GM23338 (cell line): ENCODE results near the gene C1QTNF5. TPM values are rescaled to one million over a fixed set of nuclear protein-coding genes. Genes with fewer than 3 reads are reported as not detected.
A peak's percentile ranks its signal among the peaks of the same experiment; 100 is the strongest.

Experiments used
- ATAC-seq: fragments of 200-7000 bp; cut with Tn5 transposase; 3 replicates; pipeline ENCODE4 v1.9.1; 2020
- DNase-seq: peaks from one replicate; pipeline ENCODE4 v3.0.0-alpha.2; 2015; ENCODE audit warnings: low spot score
- H2AFZ ChIP-seq: fragments of 200-600 bp; sonication (generic); 2 replicates; pipeline ENCODE4 v1.8.0; 2016; ENCODE audit warnings: antibody characterized with exemption, mild to moderate bottlenecking, moderate library complexity
- H3F3A ChIP-seq: fragments of 200-600 bp; sonication (generic); replicated peaks from 2 replicates; pipeline ENCODE4 v1.8.0; 2017; ENCODE audit warnings: antibody characterized with exemption, mixed run types, low read depth
- H3K27ac ChIP-seq: fragments of 200-600 bp; sonication (generic); 2 replicates; pipeline ENCODE4 v1.6.1; 2016; ENCODE audit warnings: low read depth
- H3K27me3 ChIP-seq: fragments of 200-600 bp; sonication (generic); 2 replicates; pipeline ENCODE4 v1.8.0; 2016; ENCODE audit warnings: mild to moderate bottlenecking, mixed run types, moderate library complexity; ENCODE audit not compliant: insufficient read depth
- H3K36me3 ChIP-seq: fragments of 200-600 bp; sonication (generic); 2 replicates; pipeline ENCODE4 v1.8.0; 2016; ENCODE audit warnings: mild to moderate bottlenecking; ENCODE audit not compliant: insufficient read depth
- H3K4me1 ChIP-seq: fragments of 200-600 bp; sonication (generic); 2 replicates; pipeline ENCODE4 v1.8.0; 2016; ENCODE audit warnings: mild to moderate bottlenecking, moderate library complexity; ENCODE audit not compliant: insufficient read depth
- H3K4me2 ChIP-seq: fragments of 200-600 bp; sonication (generic); 2 replicates; pipeline ENCODE4 v1.7.1; 2017; ENCODE audit warnings: mixed run types
- H3K4me3 ChIP-seq: fragments of 200-600 bp; sonication (generic); 2 replicates; pipeline ENCODE4 v1.6.1; 2016; ENCODE audit warnings: mixed run types
- H3K79me2 ChIP-seq: fragments of 200-600 bp; sonication (generic); replicated peaks from 2 replicates; pipeline ENCODE4 v1.8.0; 2017; ENCODE audit warnings: mild to moderate bottlenecking; ENCODE audit not compliant: insufficient read depth
- H3K9me2 ChIP-seq: fragments of 200-600 bp; sonication (generic); 2 replicates; pipeline ENCODE4 v1.8.0; 2017; ENCODE audit not compliant: insufficient read depth
- H4K20me1 ChIP-seq: fragments of 200-600 bp; sonication (generic); replicated peaks from 2 replicates; pipeline ENCODE4 v1.8.0; 2017; ENCODE audit warnings: mild to moderate bottlenecking; ENCODE audit not compliant: insufficient read depth
- H3K27ac Mint-ChIP-seq: 2 replicates; pipeline ENCODE4 v1.8.0; 2020; ENCODE audit warnings: inconsistent platforms, mild to moderate bottlenecking, moderate library complexity, mixed read lengths
- H3K27me3 Mint-ChIP-seq: 3 replicates; pipeline ENCODE4 v1.8.0; 2022; ENCODE audit warnings: low read depth, mild to moderate bottlenecking, moderate library complexity, mixed read lengths, inconsistent platforms; ENCODE audit not compliant: insufficient read depth, poor library complexity
- H3K36me3 Mint-ChIP-seq: 3 replicates; pipeline ENCODE4 v1.8.0; 2021; ENCODE audit warnings: low read depth, mild to moderate bottlenecking, inconsistent platforms, moderate library complexity, mixed read lengths
- H3K4me1 Mint-ChIP-seq: 3 replicates; pipeline ENCODE4 v1.8.0; 2020; ENCODE audit warnings: mild to moderate bottlenecking, inconsistent platforms, mixed read lengths
- H3K4me3 Mint-ChIP-seq: 3 replicates; pipeline ENCODE4 v1.8.0; 2021; ENCODE audit warnings: moderate library complexity, mild to moderate bottlenecking, inconsistent platforms, mixed read lengths
- H3K9me3 Mint-ChIP-seq: 3 replicates; pipeline ENCODE4 v1.8.0; 2020; ENCODE audit warnings: moderate library complexity, mild to moderate bottlenecking, inconsistent platforms, mixed read lengths
- CREB1 ChIP-seq: fragments of 250-450 bp; sonication (Bioruptor Pico); IDR thresholded peaks from 2 replicates; pipeline ENCODE4 v1.5.0; 2020; ENCODE audit warnings: low read depth, mild to moderate bottlenecking, moderate library complexity
- ETS1 ChIP-seq: IDR thresholded peaks from 2 replicates; pipeline ENCODE4 v1.6.1; 2016; ENCODE audit warnings: antibody characterized with exemption
- EZH2 ChIP-seq: fragments of 200-600 bp; sonication (generic); IDR thresholded peaks from one replicate; pipeline ENCODE4 v1.8.0; 2017; ENCODE audit warnings: antibody characterized with exemption, mild to moderate bottlenecking, low read depth; ENCODE audit not compliant: unreplicated experiment
- JUNB ChIP-seq: IDR thresholded peaks from one replicate; pipeline ENCODE4 v1.6.1; 2016; ENCODE audit warnings: antibody characterized with exemption; ENCODE audit not compliant: unreplicated experiment
- NANOG ChIP-seq: IDR thresholded peaks from 2 replicates; pipeline ENCODE4 v1.6.1; 2016; ENCODE audit warnings: antibody characterized with exemption, borderline replicate concordance
- POLR2AphosphoS5 ChIP-seq: IDR thresholded peaks from 2 replicates; pipeline ENCODE4 v1.6.1; 2016; ENCODE audit warnings: antibody characterized with exemption, low read depth
- STAT1 ChIP-seq: IDR thresholded peaks from one replicate; pipeline ENCODE4 v1.6.1; 2016; ENCODE audit warnings: antibody characterized with exemption; ENCODE audit not compliant: unreplicated experiment
- ZNF114 ChIP-seq: fragments of 250-450 bp; sonication (Bioruptor Pico); IDR thresholded peaks from 2 replicates; pipeline ENCODE4 v1.5.0; 2020; ENCODE audit warnings: mild to moderate bottlenecking, moderate library complexity
- ZNF331 ChIP-seq: fragments of 250-450 bp; sonication (Bioruptor Pico); IDR thresholded peaks from 2 replicates; pipeline ENCODE4 v1.5.0; 2020; ENCODE audit warnings: low read depth, mild to moderate bottlenecking, moderate library complexity
- polyA plus RNA-seq: library from polyadenylated mRNA; unstranded; fragments of >200 nt; fragmentation: Nextera tagmentation; extraction: Ambion mirVana; gene quantifications from 2 replicates; pipeline ENCODE4 v1.2.1, GENCODE V29; 2016
- total RNA-seq: library from RNA; depleted of rRNA; stranded (reverse); fragments of >200 nt; shearing (Covaris generic); gene quantifications from 2 replicates; pipeline ENCODE4 v1.2.3, GENCODE V29; 2014
- TF ChIP-seq, protein P1 (sequence below), 2 experiments: fragments of 200-600 bp in 1 of 2; sonication (generic) in 1 of 2; conservative IDR thresholded peaks; 2 replicates each; pipeline versions ENCODE4 v1.5.1 to v1.6.1; 2016 to 2017; ENCODE audit warnings: antibody characterized with exemption in 2 of 2, low read depth in 2 of 2, mild to moderate bottlenecking in 2 of 2, moderate library complexity in 1 of 2
- TF ChIP-seq, protein P2 (sequence below): fragments of 250-450 bp; sonication (Bioruptor Pico); IDR thresholded peaks from 2 replicates; pipeline ENCODE4 v1.5.0; 2020; ENCODE audit warnings: mild to moderate bottlenecking, moderate library complexity

The C1QTNF5 gene
- total and polyA plus RNA-seq, 2 experiments from 2014 or later = 1.9 TPM

- Mint-ChIP-seq H3K36me3 (no peaks in the 10 kb centered on the region), H3K27ac (no peak overlapping the region), H3K4me3 (no peak overlapping the region), H3K9me3 (no peaks in the 10 kb centered on the region; the same call in 2 of the 3 replicates), H3K27me3 (peaks cover 13% of the 10 kb centered on the region), H3K4me1 (peaks cover 11% of the 10 kb centered on the region; the same call in 2 of the 3 replicates)
- Histone ChIP-seq H4K20me1 (no peaks in the 10 kb centered on the region), H3K27me3 (no peaks in the 10 kb centered on the region), H3K9me2 (no peaks in the 10 kb centered on the region), H3K4me2 (no peak overlapping the region), H3K4me1 (0 out of 2 replicates have a peak, but pooled peaks cover 6% of the 10 kb centered on the region), H3K27ac (no peak overlapping the region), H2AFZ (no peak overlapping the region), H3K36me3 (no peaks in the 10 kb centered on the region), H3K79me2 (no peaks in the 10 kb centered on the region), H3F3A (0 out of 2 replicates have a peak, but pooled peaks cover 9% of the 10 kb centered on the region), H3K4me3 (no peak overlapping the region)
- TF ChIP-seq CREB1 (no peak), ETS1 (no peak), EZH2 (no peak), NANOG (no peak), POLR2AphosphoS5 (no peak), JUNB (no peak), ZNF331 (CRISPR knock-in tag) (no peak)
- TF ChIP-seq, protein P1, sequence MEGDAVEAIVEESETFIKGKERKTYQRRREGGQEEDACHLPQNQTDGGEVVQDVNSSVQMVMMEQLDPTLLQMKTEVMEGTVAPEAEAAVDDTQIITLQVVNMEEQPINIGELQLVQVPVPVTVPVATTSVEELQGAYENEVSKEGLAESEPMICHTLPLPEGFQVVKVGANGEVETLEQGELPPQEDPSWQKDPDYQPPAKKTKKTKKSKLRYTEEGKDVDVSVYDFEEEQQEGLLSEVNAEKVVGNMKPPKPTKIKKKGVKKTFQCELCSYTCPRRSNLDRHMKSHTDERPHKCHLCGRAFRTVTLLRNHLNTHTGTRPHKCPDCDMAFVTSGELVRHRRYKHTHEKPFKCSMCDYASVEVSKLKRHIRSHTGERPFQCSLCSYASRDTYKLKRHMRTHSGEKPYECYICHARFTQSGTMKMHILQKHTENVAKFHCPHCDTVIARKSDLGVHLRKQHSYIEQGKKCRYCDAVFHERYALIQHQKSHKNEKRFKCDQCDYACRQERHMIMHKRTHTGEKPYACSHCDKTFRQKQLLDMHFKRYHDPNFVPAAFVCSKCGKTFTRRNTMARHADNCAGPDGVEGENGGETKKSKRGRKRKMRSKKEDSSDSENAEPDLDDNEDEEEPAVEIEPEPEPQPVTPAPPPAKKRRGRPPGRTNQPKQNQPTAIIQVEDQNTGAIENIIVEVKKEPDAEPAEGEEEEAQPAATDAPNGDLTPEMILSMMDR (conservative IDR thresholded peaks at IDR 0.05; ENCODE audit: low read depth in 2 of 2) = no peak
- ATAC-seq = no peak
- no peak for DNase-seq
These were observed 11.4 kb downstream of the C1QTNF5 start for GRCh38 chr11:119329320-119329719.

- Mint-ChIP-seq H3K27me3 (peaks cover 17% of the 10 kb centered on the region), H3K4me1 (peaks cover 19% of the 10 kb centered on the region; the same call in 2 of the 3 replicates)
These were observed 16.5 kb downstream of the C1QTNF5 start for GRCh38 chr11:119324189-119324588.

More at GRCh38 chr11:119324189-119324588, 16.5 kb downstream of the C1QTNF5 start:
- Histone ChIP-seq H3K79me2 (no peaks in the 10 kb centered on the region), H3K4me3 (no peak overlapping the region), H4K20me1 (no peaks in the 10 kb centered on the region), H3F3A (peaks cover 11% of the 10 kb centered on the region; the same call in 1 of the 2 replicates), H3K9me2 (no peaks in the 10 kb centered on the region), H3K36me3 (no peaks in the 10 kb centered on the region), H2AFZ (peak overlapping the region; percentile 79), H3K4me2 (no peak overlapping the region), H3K27ac (no peak overlapping the region), H3K4me1 (peaks cover 22% of the 10 kb centered on the region), H3K27me3 (0 out of 2 replicates have a peak, but pooled peaks cover 6% of the 10 kb centered on the region)
- Mint-ChIP-seq H3K36me3 (no peaks in the 10 kb centered on the region), H3K9me3 (no peaks in the 10 kb centered on the region), H3K27ac (no peak overlapping the region), H3K4me3 (no peak overlapping the region; the same call in 2 of the 3 replicates)
- ATAC-seq (no peak), DNase-seq (no peak)
- TF ChIP-seq STAT1 (no peak), ZNF331 (CRISPR knock-in tag) (no peak), ZNF114 (CRISPR knock-in tag) (no peak), POLR2AphosphoS5 (no peak), NANOG (no peak), CREB1 (no peak)
- TF ChIP-seq, protein P2, sequence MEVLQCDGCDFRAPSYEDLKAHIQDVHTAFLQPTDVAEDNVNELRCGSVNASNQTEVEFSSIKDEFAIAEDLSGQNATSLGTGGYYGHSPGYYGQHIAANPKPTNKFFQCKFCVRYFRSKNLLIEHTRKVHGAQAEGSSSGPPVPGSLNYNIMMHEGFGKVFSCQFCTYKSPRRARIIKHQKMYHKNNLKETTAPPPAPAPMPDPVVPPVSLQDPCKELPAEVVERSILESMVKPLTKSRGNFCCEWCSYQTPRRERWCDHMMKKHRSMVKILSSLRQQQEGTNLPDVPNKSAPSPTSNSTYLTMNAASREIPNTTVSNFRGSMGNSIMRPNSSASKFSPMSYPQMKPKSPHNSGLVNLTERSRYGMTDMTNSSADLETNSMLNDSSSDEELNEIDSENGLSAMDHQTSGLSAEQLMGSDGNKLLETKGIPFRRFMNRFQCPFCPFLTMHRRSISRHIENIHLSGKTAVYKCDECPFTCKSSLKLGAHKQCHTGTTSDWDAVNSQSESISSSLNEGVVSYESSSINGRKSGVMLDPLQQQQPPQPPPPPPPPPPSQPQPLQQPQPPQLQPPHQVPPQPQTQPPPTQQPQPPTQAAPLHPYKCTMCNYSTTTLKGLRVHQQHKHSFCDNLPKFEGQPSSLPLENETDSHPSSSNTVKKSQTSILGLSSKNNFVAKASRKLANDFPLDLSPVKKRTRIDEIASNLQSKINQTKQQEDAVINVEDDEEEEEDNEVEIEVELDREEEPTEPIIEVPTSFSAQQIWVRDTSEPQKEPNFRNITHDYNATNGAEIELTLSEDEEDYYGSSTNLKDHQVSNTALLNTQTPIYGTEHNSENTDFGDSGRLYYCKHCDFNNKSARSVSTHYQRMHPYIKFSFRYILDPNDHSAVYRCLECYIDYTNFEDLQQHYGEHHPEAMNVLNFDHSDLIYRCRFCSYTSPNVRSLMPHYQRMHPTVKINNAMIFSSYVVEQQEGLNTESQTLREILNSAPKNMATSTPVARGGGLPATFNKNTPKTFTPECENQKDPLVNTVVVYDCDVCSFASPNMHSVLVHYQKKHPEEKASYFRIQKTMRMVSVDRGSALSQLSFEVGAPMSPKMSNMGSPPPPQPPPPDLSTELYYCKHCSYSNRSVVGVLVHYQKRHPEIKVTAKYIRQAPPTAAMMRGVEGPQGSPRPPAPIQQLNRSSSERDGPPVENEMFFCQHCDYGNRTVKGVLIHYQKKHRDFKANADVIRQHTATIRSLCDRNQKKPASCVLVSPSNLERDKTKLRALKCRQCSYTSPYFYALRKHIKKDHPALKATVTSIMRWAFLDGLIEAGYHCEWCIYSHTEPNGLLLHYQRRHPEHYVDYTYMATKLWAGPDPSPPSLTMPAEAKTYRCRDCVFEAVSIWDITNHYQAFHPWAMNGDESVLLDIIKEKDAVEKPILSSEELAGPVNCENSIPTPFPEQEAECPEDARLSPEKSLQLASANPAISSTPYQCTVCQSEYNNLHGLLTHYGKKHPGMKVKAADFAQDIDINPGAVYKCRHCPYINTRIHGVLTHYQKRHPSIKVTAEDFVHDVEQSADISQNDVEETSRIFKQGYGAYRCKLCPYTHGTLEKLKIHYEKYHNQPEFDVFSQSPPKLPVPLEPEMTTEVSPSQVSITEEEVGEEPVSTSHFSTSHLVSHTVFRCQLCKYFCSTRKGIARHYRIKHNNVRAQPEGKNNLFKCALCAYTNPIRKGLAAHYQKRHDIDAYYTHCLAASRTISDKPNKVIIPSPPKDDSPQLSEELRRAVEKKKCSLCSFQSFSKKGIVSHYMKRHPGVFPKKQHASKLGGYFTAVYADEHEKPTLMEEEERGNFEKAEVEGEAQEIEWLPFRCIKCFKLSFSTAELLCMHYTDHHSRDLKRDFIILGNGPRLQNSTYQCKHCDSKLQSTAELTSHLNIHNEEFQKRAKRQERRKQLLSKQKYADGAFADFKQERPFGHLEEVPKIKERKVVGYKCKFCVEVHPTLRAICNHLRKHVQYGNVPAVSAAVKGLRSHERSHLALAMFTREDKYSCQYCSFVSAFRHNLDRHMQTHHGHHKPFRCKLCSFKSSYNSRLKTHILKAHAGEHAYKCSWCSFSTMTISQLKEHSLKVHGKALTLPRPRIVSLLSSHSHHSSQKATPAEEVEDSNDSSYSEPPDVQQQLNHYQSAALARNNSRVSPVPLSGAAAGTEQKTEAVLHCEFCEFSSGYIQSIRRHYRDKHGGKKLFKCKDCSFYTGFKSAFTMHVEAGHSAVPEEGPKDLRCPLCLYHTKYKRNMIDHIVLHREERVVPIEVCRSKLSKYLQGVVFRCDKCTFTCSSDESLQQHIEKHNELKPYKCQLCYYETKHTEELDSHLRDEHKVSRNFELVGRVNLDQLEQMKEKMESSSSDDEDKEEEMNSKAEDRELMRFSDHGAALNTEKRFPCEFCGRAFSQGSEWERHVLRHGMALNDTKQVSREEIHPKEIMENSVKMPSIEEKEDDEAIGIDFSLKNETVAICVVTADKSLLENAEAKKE (CRISPR knock-in tag) = no peak
